Measurements from ENCODE around the gene ZNF492.
"Not testable (repeated sequence)": the region's sequence is repeated elsewhere in the genome, so short reads cannot be mapped to it uniquely, and the experiment has no call there.

The ZNF492 gene

DNA sequence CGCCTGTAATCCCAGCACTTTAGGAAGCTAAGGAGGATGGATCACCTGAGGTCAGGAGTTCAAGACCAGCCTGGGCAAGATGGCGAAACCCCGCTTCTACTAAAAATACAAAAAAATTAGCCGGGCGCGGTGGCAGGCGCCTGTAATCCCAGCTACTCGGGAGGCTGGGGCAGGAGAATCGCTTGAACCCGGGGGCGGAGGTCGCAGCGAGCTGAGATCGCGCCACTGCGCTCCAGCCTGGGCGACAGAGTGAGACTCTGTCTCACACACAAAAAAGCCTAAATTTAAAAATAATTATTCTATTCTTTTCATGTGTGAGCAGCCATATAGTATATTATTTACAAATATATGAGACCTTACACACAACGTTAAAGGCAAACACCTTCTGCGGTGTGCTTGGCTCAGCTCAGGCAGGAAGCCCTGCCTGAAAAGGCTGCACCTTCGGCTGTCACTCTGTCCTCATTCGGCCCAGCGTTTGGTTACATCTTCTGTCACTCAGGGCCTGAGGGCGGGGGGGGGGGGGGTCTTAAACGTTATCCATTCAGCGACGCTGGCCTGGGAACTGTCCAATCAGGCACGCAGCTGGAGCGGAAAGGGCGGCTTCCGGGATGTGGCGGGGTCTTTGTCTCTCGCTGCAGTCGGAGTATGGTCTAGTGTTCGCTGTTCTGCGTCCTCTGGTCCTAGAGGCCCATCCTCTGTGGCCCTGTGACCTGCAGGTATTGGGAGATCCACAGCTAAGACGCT, at the start of gene ZNF492:
TSS of gene ZNF492 (plus strand) at position 619 of the 744 bp plus-strand sequence. CDS start 19,076 bp downstream, outside the sequence.
- peak; percentile 5 to 7 for DNase-seq

DNA sequence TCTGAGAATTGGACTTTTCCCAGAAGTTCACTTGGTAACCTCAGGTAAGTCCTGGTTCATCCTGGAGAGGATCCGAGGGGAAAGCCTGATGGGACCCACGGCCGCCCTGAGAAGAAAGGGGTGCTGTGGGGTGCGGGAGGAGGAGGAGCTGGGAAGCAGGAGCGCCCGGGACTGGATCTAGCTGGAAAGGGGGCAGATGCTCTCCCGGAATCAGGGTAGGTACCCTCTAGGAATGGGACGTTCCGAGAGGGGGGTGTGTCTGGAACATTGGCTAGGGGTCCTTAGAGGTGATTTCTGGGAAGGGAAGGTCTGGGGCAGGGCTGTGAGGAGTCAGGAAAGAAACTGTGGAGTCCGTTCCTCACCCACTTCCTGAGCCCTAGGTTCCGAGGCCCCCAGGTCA, 38.7 kb upstream of the ZNF492 start:
- no peak for DNase-seq

DNA sequence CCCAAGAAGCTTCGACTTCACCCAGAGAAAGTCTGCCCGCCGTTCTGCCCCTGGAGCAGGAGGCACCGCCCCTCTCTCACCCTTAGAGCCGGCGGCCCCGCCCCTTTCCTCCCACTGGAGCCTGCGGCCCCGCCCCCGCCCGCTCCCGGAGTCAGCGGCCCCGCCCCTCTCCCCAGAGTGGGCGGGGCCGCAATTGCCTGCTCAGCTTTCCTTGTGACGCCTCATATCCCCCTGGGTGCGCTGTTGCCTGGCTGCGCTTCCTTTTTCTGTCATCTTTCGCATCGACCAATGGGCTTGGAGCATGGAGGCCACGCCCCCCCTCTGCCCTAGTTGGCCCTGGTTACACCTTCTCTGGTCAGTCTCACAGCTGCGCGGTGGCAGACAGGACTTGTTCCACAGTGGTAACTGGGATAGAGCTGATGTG, 38.2 kb upstream of the ZNF492 start:
- DNase-seq: no peak

DNA sequence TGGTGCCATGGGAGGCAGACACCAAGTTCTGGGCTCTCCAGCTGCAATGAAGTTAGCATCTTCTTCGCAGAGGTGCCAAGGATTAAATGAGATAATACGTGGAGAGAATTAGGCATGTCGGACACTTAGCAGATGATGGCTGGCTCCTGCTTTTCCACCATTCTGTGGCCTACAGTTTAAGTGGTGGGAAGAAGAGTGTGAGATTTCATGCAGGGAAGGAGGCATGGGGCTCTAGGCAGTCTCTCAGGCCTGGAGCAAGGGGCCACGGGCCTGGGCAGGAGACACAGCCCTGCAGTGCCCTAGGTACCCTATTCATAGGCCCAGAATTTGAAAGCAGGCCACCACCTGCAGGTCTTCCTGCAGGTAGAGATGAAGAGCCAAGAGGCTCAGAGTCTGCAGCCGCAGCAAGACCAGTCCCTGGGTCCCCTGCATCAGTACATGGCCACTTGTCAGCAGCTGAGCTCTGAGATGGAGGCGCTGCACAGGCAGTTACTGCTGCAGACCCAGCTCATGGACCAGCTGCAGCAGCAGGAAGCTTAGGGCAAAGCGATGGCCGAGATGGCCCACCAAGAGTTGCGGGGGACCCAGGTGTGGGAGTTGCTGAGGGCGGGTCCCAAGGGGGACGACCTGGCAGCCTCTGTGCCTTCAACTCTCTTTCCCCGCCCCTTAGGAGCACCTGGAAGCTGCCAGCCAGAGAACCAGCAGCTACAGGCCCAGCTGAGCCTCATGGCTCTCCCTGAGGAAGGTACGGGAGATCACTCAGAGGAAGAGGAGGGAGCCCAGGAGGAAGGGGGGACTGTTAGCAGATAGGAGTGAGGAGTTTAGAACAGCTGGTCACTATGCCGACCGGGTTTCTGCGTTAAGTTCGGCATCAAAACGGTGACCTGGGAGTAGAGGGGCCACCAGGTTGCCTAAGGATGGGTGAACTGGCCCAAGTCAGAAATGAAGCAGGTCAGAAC, 33.2 kb upstream of the ZNF492 start:
- DNase-seq: no peak

DNA sequence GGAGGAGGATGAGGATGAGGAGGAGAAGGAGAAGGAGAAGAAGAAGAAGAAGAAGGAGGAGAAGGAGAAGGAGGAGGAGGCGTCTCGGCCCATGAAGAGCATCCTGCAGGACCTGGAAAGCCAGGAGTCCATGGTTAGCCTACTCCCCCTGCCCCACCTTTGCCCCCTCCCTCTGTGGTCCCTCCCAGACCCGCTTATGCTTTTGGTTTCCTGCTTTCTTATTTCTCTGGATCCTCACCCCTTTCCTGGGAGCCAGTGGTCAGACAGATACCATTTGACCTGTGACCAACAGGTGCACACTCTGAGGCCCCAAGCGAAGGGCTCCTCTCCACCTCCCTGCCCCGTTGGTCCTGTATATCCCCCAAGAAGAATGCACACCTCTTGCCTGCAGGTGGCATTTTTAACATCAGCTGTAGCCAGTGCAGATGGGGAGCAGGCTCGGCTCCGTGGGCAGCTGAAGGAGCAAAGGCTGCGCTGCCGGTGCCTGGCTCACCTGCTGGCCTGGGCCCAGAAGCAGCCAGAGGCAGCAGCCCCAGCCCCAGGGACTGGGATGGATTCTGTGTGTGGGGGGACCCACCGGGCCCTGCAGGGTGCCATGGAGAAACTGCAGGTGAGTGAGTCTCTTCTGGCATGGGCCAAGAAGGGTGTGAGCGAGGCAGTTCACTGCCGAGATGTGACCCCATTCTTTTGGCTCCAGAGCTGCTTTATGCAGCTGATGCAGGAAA, 32.1 kb upstream of the ZNF492 start:
- no peak for DNase-seq

DNA sequence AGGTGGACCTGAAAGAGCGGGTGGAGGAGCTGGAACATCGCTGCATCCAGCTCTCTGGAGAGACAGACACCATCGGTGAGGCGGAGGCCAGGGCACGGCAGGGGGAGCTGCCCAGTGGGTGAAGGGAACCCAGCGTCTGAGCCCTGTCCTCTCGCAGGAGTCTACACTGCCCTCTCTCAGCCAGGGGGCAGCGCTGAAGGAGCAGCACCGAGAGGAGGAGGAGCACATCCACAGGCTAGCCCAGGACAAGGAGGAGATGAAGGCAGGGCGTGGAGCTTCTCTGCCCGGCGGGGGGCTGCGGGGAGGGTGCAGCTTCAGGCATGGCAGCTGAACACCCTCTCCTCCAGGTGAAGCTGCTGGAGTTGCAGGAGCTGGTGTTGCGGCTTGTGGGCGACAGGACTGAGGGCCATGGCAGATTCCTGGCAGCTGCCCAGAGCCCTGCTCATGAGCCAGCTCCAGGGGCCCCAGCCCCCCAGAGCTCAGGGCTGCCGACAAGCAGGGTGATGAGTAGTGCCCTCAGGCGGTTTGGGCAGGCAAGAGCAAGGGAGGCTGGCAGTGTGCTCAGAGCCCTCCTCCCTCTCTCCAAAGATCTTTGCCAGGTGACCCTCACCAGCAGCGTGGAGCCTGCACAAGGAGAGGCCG, 31.4 kb upstream of the ZNF492 start:
- no peak for DNase-seq

DNA sequence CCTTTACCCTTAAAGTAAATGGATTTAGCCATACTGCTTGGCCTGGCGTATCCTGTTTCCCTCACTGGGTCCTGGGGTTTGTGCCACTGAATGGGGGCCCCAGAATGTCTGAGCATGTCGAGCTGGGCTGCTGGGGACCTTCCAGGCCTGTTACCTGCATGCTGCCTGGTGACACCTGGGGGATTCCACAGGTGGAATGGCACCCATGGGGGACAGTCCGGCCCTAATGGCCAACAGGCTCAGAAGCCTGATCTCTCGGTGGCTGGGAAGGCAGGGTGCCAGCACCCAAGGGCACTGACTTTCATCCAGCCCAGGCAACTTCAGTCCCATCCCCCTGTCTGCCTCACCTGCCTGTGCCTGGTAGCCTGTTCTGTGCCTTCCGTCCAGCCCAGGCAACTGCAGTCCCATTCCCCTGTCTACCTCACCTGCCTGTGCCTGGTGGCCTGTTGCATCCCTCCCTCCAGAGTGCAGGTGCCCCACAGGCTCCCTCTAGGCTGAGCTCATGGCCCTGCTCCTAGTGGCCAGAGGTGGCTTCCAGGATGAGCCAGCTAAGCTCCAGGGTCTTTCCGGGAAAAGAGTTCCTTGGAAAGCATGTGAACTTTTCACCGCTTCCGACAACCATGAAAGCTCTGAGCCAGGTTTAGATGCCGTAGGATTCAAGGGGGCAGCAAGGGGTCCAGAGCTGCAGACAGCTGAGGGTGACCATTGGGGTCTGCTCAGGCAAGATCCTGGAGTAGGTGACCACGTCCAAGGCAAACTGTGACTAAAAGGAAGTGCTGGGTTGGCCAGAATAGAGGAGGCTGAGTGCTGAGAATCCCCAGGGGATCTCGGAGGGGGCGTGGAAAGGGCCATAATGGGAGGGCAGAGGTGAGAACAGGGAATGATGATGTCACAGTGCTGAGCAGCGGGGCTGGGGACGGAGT, 30.3 kb upstream of the ZNF492 start:
- no peak for DNase-seq

DNA sequence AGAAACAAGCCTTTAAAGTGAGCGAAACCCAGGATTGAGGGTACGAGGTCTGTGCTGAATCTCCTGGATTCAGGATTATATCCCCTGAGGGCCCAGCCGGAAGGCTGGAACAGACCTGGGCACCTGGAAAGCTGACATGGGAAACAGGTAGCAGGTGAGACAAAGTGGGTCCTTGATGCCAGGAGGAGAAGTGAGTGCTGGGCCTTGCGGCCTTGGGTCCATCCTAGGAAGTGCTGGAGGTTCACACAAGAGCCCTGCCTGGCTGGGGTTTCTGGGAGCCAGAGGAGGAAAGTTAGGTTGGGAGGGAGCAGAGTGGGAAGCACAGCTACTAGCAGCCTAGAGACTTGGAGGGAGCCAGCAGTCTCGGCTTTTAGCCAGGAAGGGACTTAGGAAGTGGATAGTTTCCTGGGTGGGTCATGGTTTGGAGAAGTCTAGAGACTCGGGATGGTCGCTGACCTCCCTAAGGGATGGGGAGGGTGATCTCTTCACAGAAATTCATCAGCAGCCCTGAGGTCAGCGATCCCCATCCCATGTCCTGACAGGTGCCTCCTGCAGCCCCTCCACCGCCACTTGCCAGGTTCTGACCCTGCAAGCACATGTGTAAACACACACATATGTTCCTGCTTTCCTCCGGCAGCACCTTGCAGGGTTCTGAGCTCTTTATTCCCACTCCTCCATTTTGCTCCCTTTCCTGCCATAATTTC, 29.4 kb upstream of the ZNF492 start:
- no peak for DNase-seq

DNA sequence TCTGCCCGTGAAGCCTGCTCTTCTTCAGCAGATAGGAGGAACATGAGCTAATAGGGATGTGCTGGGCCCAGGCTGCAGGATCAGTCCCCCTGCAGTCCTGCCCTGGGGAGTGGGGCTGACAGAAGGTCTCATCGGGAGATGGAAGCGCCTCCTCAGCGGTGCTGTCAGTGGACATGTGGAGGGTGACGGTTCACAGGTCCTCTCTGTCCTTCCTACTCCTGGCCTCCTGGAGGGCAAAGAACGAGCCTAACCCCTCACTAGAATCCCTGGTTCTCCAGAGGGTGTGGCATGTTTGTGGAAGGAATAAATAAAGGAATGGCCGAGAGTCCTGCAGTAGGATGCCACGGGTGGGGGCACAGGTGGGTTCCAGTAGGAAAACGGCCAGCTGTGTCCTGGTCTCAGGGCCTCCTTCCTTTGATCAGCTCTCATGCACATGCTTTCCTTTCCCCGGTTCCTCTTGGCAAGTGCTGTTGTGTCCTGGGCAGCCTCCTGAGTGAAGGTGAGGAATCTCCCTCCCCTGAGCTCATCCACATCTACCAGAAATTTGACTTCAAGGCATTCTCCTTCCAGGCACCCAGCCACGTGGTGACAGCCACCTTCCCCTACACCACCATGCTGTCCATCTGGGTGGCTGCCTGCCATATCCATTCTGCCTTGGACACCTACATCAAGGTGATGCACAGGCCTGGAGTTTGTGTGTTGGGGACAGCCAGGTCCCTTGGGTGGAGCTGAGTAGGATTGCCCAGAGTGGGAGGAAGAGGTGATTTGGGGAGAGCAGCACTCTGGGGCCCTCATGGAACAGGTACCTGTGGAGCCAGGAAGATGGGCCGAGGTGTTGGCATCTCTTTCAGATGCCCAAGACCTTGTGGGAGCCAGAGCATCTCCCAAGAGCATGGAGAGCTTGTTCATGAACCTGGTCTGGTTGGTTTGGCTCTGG, 28.6 kb upstream of the ZNF492 start:
- DNase-seq: no peak

DNA sequence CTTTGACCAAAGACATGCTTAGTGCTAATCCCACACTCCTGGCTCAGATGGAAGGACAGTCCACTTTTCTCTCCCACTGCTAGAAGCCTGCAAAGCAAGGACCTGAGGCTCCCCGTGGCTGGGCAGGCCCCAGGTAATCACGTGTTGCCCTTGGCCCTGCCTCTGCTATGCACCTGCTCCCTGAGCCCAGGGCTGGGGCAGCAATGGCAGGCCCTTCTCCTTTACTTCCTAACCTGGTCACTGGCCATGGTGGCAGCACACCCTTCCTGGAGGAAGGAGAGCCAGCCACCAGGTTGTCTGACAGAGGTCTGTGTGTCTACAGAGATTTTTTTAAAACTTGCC, 27.9 kb upstream of the ZNF492 start:
- no peak for DNase-seq

DNA sequence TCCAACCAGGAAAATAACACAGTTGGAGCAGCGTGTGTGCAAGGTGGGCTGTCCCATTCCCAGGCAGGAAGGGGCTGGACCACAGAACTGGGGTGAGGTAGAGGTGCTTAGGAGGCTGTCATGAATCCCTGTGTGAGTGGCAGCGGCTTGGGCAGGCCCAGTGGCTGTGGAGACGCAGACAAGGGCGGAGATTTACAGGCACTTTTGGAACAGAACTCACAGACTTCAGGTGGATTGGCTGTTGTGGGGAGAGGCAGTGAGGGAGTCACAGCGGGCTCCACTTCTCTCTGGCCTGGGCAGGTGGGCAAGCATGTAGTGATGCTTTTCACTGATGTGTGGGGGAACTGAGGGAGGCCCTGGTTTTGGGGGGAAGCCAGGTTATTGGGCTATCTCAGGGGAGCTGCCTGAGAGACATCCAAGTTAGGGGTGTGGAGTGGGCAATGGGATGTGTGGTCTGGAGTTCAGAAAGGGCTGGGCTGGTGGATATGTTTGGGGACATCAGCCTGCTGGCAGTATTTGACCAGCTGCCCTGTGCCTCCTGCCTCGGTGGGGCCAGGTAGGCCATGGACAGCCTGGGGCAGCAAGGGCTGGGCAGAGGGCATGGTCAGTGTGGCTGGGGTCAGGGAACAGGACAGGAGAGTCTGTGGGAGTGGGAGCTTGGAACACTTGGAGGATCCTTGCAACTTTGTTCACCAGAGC, 27.0 kb upstream of the ZNF492 start:
- DNase-seq: no peak

DNA sequence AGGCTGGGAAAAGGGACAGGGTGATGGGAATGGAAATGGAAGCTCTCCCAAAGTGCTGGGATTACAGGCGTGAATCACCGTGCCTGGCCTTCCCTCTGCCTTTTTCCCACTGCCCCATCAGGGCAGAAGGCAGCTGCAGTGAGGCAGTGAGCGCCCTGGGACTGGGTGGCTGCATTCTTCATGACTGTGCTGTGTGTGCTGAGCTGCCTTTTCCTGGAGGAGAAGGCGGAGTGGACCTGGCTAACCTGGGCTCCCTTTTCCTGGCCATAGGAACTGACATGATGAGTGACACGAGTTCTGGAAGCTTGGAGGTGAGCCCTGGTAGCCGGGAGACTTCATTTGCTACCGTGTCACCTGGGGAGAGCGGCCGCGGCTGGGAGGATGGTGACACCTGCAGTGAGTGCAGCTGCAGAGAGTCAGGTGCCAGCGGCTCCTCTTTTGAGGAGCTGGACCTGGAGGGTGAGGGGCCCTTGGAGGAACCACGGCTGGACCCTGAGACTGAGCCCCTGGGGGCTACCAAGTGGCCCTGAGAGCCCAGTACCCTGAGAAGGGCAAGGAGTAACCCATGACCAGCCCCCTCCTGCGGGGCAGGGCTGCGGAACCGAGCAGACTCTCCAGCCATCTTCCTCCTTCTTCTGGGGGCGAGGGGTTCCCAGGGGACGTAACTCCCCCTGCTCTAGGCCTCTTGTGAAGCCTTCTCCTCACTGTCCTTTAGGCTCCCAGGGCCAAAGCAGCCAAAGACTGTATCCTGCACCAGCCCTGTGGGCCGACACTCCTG, 26.3 kb upstream of the ZNF492 start:
- DNase-seq: no peak

DNA sequence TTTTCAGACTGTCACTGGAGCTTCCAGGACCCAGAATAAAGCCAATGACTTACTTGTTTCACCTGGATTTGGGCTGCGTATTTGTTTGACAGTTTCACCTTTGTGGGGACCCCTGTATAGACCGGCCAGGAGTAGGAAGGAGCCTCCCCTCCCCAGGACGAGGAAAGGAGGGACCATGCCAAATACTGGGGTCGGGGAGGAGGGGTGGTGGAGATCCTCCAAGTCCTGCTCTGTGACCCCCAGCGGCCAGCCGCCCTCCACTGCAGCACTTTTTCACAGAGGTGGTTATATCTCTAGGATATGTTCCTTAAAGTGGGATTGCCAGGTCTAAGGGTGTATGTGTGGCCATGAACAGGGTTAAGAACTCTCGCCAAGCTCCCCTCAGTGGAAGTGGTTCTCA, 25.7 kb upstream of the ZNF492 start:
- DNase-seq: no peak

DNA sequence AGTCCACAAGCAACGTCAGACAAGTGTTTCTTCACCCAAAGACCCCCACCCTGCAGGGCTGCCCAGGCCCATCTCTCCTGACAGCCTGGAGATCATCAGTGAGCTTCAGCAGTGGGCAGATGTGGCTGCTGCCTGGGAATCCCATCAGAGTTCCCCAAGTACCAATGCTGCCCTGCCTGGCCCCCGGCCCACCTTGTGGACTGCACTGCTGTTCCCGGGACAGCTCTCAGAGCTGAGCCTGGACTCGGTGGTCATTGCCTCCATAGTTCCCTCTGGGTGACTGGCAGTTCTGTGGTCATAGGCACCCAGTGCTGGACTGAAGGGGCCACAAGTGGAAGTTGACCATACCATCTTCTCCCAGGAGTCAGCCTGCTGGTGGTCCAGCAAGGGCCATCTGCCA, 24.5 kb upstream of the ZNF492 start:
- DNase-seq: no peak

DNA sequence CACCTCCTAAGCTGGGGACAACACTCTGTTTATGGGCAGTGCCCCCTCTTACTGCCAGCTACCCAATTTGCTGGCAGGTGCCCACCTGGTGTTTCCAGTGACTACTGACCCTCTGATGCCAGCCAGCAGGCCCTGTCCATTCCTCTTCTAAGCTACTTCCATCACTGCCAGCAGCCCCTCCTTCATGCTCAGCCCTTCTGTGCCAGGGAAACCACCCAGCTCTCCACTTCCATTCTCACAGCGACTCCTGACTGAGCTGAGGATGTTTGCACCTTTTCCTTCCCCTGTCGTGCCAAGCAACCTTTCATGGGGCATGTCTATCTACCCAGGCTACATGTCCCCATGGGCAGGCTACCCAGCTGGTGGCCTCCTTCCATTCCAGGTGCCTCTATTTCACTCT, 24.0 kb upstream of the ZNF492 start:
- DNase-seq: no peak

DNA sequence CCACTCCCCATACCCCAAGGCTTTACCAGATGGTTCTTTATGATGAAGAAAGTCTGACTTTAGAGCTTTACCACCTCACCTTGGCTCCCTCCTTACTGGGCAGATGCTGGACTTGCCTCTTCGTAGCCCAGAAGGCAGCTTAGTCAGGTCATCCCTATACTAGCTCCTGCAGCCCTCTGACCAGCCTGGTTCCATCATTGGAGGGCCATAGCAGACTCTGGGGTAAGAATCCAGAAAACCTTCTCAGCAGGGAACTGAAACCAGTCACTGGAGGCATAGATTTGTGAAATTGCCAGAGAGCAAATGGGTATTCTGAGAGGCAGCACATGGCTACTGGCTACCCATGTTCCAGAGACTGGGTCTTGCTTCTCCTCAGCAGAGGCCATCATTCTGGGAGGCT, 21.8 kb upstream of the ZNF492 start:
- no peak for DNase-seq

DNA sequence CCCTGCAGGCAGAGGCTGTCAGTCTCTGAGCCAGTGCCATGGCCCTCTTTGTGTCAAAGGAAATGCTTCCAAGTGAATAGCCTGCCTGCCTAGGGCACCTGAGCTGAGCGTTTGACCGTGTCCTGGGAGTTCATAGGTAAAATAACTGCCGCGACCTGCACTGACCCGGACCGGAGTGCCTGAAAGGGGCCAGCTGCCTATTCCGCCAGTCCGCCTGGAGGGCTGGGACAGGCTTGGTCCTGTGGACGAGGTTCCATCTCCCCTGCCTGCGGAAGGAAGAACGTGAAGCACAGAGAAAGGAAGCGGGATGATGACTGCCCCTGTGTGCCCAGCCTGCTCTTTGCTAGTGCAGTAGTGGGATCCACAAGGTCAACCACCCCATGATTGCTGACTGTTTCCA, 17.5 kb upstream of the ZNF492 start:
- DNase-seq: no peak

DNA sequence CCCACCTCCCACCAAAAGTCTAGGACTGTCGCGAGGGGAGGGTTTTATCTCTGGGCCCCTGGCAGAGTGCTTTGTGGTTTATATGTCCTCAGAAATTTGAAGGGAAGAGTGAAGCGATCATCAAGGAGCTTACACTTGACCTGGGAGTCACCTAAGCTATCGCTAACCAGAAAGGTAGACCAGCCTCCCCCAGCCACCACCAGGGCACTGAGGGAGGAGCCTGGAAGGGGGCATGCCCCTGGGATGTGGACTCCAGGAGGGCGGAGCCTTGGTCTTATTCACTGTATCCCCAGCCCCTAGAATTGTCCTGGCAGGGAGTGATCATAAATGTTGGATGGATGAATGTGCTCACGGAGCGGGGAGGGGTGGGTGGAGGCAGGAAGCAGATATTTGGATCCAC, 16.9 kb upstream of the ZNF492 start:
- DNase-seq: not testable (repeated sequence)
